Astrocyte (in vitro differentiated cells and primary cell): ENCODE results near the gene AP1M1. TPM values are rescaled to one million over a fixed set of nuclear protein-coding genes. Genes with fewer than 3 reads are reported as not detected.

Experiments
- DNase-seq: peaks from one replicate; pipeline ENCODE4 v3.0.0-alpha.2; 2010; ENCODE audit warnings: low read depth
- FAIRE-seq: peaks from 2 replicates; lab custom pipeline; 2011; peaks lifted over from hg19 to GRCh38; lab: Jason Lieb, UNC
- H2AFZ ChIP-seq: 2 replicates; pipeline ENCODE4 v1.6.0; 2012; ENCODE audit warnings: low read depth, low read length, inconsistent platforms
- H3K27ac ChIP-seq: 2 replicates; pipeline ENCODE4 v1.5.1; 2011; ENCODE audit warnings: low read depth, low read length, inconsistent platforms
- H3K27me3 ChIP-seq: 2 replicates; pipeline ENCODE4 v1.6.0; 2011; ENCODE audit warnings: low read length, inconsistent platforms; ENCODE audit not compliant: insufficient read depth
- H3K36me3 ChIP-seq: 2 replicates; pipeline ENCODE4 v1.5.1; 2011; ENCODE audit warnings: low read length, inconsistent platforms; ENCODE audit not compliant: insufficient read depth
- H3K4me1 ChIP-seq: 2 replicates; pipeline ENCODE4 v1.5.1; 2011; ENCODE audit warnings: low read length, inconsistent platforms; ENCODE audit not compliant: insufficient read depth
- H3K4me2 ChIP-seq: 2 replicates; pipeline ENCODE4 v1.6.0; 2012; ENCODE audit warnings: low read length, inconsistent platforms
- H3K4me3 ChIP-seq: 2 replicates; pipeline ENCODE4 v1.5.1; 2011; ENCODE audit warnings: low read depth, mild to moderate bottlenecking, low read length, inconsistent platforms; ENCODE audit not compliant: insufficient read depth
- H3K79me2 ChIP-seq: 2 replicates; pipeline ENCODE4 v1.6.0; 2012; ENCODE audit warnings: mild to moderate bottlenecking, low read length, inconsistent platforms; ENCODE audit not compliant: insufficient read depth
- H3K9ac ChIP-seq: 2 replicates; pipeline ENCODE4 v1.6.0; 2012; ENCODE audit warnings: mild to moderate bottlenecking, low read length, inconsistent platforms
- H3K9me3 ChIP-seq: 2 replicates; pipeline ENCODE4 v1.5.1; 2012; ENCODE audit warnings: low read depth, mild to moderate bottlenecking, low read length, inconsistent platforms; ENCODE audit not compliant: insufficient read depth
- H4K20me1 ChIP-seq: 2 replicates; pipeline ENCODE4 v1.6.0; 2012; ENCODE audit warnings: low read length, inconsistent platforms; ENCODE audit not compliant: insufficient read depth
- H3K27ac Mint-ChIP-seq: one replicate; pipeline ENCODE4 v1.8.0; 2021; ENCODE audit warnings: mild to moderate bottlenecking, mixed read lengths; ENCODE audit not compliant: unreplicated experiment
- H3K27me3 Mint-ChIP-seq: one replicate; pipeline ENCODE4 v1.8.0; 2021; ENCODE audit warnings: low read depth, mixed read lengths; ENCODE audit not compliant: unreplicated experiment
- H3K36me3 Mint-ChIP-seq: one replicate; pipeline ENCODE4 v1.8.0; 2021; ENCODE audit warnings: low read depth, mixed read lengths; ENCODE audit not compliant: unreplicated experiment
- H3K4me1 Mint-ChIP-seq: one replicate; pipeline ENCODE4 v1.8.0; 2021; ENCODE audit warnings: low read depth, mixed read lengths; ENCODE audit not compliant: unreplicated experiment
- H3K4me3 Mint-ChIP-seq: one replicate; pipeline ENCODE4 v1.8.0; 2021; ENCODE audit warnings: mild to moderate bottlenecking, moderate library complexity, mixed read lengths; ENCODE audit not compliant: unreplicated experiment
- H3K9me3 Mint-ChIP-seq: one replicate; pipeline ENCODE4 v1.8.0; 2021; ENCODE audit warnings: mild to moderate bottlenecking, mixed read lengths; ENCODE audit not compliant: unreplicated experiment
- EZH2 ChIP-seq: IDR thresholded peaks from 2 replicates; pipeline ENCODE4 v1.6.1; 2012; ENCODE audit warnings: mild to moderate bottlenecking, low read length, inconsistent platforms; ENCODE audit not compliant: insufficient read depth
- total RNA-seq: library from RNA; stranded (reverse); gene quantifications from 2 replicates; pipeline ENCODE4 v1.2.1, GENCODE V29; 2021
- TF ChIP-seq, protein P1 (sequence below): IDR thresholded peaks from 2 replicates; pipeline ENCODE4 v1.5.1; 2011; ENCODE audit warnings: low read depth, mild to moderate bottlenecking, inconsistent platforms, low read length, moderate library complexity; ENCODE audit not compliant: insufficient read depth

Gene AP1M1
- total RNA-seq, 1 donor from 2014 or later, result 87.6 TPM

GRCh38 chr19:16154557-16154956, 43.2 kb upstream of the AP1M1 start:
- Histone ChIP-seq H4K20me1 (no peaks in the 10 kb centered on the region), H3K4me1 (no peaks in the 10 kb centered on the region), H3K36me3 (no peaks in the 10 kb centered on the region), H3K27me3 (no peaks in the 10 kb centered on the region), H2AFZ (no peak overlapping the region), H3K9ac (no peak overlapping the region), H3K4me2 (no peak overlapping the region), H3K27ac (no peak overlapping the region), H3K9me3 (no peaks in the 10 kb centered on the region), H3K4me3 (no peak overlapping the region), H3K79me2 (no peaks in the 10 kb centered on the region)
- no peaks in the 10 kb centered on the region for H3K36me3 Mint-ChIP-seq
- H3K9me3 Mint-ChIP-seq, result no peaks in the 10 kb centered on the region
- H3K27ac Mint-ChIP-seq, result no peak overlapping the region
- no peak for FAIRE-seq
- H3K27me3 Mint-ChIP-seq, result peaks cover 27% of the 10 kb centered on the region
- DNase-seq, result no peak
- no peak overlapping the region for H3K4me3 Mint-ChIP-seq
- H3K4me1 Mint-ChIP-seq, result no peaks in the 10 kb centered on the region
- no peak for TF ChIP-seq EZH2
- TF ChIP-seq, protein P1, sequence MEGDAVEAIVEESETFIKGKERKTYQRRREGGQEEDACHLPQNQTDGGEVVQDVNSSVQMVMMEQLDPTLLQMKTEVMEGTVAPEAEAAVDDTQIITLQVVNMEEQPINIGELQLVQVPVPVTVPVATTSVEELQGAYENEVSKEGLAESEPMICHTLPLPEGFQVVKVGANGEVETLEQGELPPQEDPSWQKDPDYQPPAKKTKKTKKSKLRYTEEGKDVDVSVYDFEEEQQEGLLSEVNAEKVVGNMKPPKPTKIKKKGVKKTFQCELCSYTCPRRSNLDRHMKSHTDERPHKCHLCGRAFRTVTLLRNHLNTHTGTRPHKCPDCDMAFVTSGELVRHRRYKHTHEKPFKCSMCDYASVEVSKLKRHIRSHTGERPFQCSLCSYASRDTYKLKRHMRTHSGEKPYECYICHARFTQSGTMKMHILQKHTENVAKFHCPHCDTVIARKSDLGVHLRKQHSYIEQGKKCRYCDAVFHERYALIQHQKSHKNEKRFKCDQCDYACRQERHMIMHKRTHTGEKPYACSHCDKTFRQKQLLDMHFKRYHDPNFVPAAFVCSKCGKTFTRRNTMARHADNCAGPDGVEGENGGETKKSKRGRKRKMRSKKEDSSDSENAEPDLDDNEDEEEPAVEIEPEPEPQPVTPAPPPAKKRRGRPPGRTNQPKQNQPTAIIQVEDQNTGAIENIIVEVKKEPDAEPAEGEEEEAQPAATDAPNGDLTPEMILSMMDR, result no peak

DNA sequence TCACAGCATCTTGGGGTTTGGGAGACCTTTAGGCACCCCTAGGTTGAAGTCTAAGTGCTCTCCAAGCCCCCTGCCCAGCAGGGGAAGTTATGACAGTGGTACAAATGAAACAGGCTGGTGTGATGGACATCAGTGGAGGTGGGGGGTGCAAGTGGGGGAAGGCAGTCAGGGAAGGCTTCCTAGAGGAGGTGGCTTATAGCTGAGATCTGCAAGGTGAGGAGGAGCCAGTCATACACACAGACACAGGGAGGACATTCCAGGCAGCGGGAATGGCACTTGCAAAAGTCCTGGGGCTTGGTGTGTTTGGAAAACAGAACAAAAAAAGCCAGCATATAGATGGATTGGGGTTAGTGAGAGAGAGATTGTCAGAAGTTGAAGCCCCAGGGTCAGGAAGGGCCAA, 42.6 kb upstream of the AP1M1 start:
- DNase-seq (no peak), FAIRE-seq (no peak)
- no peak overlapping the region for H3K27ac ChIP-seq
- no peak overlapping the region for H3K4me2 ChIP-seq
- H3K27me3 ChIP-seq, result no peaks in the 10 kb centered on the region
- no peaks in the 10 kb centered on the region for H3K9me3 ChIP-seq
- Mint-ChIP-seq H3K36me3 (no peaks in the 10 kb centered on the region), H3K27ac (no peak overlapping the region), H3K4me3 (no peak overlapping the region), H3K9me3 (no peaks in the 10 kb centered on the region), H3K27me3 (peaks cover 27% of the 10 kb centered on the region), H3K4me1 (no peaks in the 10 kb centered on the region)
- no peaks in the 10 kb centered on the region for H3K79me2 ChIP-seq
- no peaks in the 10 kb centered on the region for H3K36me3 ChIP-seq
- no peak overlapping the region for H2AFZ ChIP-seq
- H3K4me1 ChIP-seq, result no peaks in the 10 kb centered on the region
- no peak overlapping the region for H3K4me3 ChIP-seq
- no peak overlapping the region for H3K9ac ChIP-seq
- no peaks in the 10 kb centered on the region for H4K20me1 ChIP-seq
- TF ChIP-seq, protein P1, result no peak
- no peak for TF ChIP-seq EZH2

GRCh38 chr19:16156904-16157303, 40.8 kb upstream of the AP1M1 start:
- Histone ChIP-seq H3K4me3 (no peak overlapping the region), H3K9ac (no peak overlapping the region), H3K36me3 (no peaks in the 10 kb centered on the region), H3K27ac (no peak overlapping the region), H3K79me2 (no peaks in the 10 kb centered on the region), H2AFZ (no peak overlapping the region), H3K27me3 (no peaks in the 10 kb centered on the region), H4K20me1 (no peaks in the 10 kb centered on the region), H3K4me2 (no peak overlapping the region), H3K9me3 (no peaks in the 10 kb centered on the region), H3K4me1 (peaks cover 8% of the 10 kb centered on the region)
- Mint-ChIP-seq H3K4me3 (no peak overlapping the region), H3K27ac (no peak overlapping the region), H3K9me3 (no peaks in the 10 kb centered on the region), H3K27me3 (peaks cover 27% of the 10 kb centered on the region), H3K36me3 (no peaks in the 10 kb centered on the region), H3K4me1 (peaks cover 6% of the 10 kb centered on the region)
- no peak for TF ChIP-seq EZH2
- no peak for DNase-seq
- FAIRE-seq, result no peak
